IMR-90 (cell line): Measurements from ENCODE around the gene ARMH4. TPM values are rescaled to one million over a fixed set of nuclear protein-coding genes. Genes with fewer than 3 reads are reported as not detected.
A peak's percentile ranks its signal among the peaks of the same experiment; 100 is the strongest.

Experiments used
- ATAC-seq: fragments of 200-7000 bp; cut with Tn5 transposase; 2 replicates; pipeline ENCODE4 v1.9.1; 2020; ENCODE audit warnings: low read depth, mild to moderate bottlenecking, moderate library complexity
- BruUV-seq: library from RNA; stranded (reverse); fragments of 400-500 nt; replicated peaks from 2 replicates; lab custom pipeline; 2021; lab: Mats Ljungman, UMichigan
- CTCF ChIA-PET: fragments of 300-600 bp; formaldehyde crosslinking; extraction: SDS; loops from one replicate; lab custom pipeline; 2021; ENCODE audit warnings: antibody characterized with exemption; lab: Yijun Ruan, JAX
- POLR2A ChIA-PET: fragments of 300-600 bp; sonication (Branson Sonifier 250); formaldehyde crosslinking; loops from one replicate; lab custom pipeline; 2022; ENCODE audit warnings: antibody characterized with exemption; ENCODE audit not compliant: unreplicated experiment; lab: Charles Lee
- DNase-seq: peaks from one replicate; pipeline ENCODE4 v3.0.0; 2013
- H2AFZ ChIP-seq: replicated peaks from 2 replicates; pipeline ENCODE3; 2013; ENCODE audit warnings: low read length, mild to moderate bottlenecking; ENCODE audit not compliant: poor library complexity
- H2AK5ac ChIP-seq: 2 replicates; pipeline ENCODE4 v1.6.1; 2013; ENCODE audit warnings: low read depth, low read length, inconsistent platforms
- H2AK9ac ChIP-seq: replicated peaks from 2 replicates; pipeline ENCODE3; 2013; ENCODE audit warnings: mild to moderate bottlenecking, low read depth, low read length, moderate library complexity; ENCODE audit not compliant: poor library complexity
- H2BK120ac ChIP-seq: 2 replicates; pipeline ENCODE4 v1.6.1; 2013; ENCODE audit warnings: low read depth, low read length, inconsistent platforms
- H2BK15ac ChIP-seq: 3 replicates; pipeline ENCODE4 v1.6.1; 2013; ENCODE audit warnings: low read depth, low read length, inconsistent platforms
- H2BK20ac ChIP-seq: 2 replicates; pipeline ENCODE4 v1.6.1; 2013; ENCODE audit warnings: low read depth, mild to moderate bottlenecking, inconsistent platforms, low read length, moderate library complexity
- H2BK5ac ChIP-seq: 2 replicates; pipeline ENCODE4 v1.6.1; 2013; ENCODE audit warnings: mild to moderate bottlenecking, low read depth, low read length, inconsistent platforms; ENCODE audit not compliant: poor library complexity, severe bottlenecking
- H3K14ac ChIP-seq: replicated peaks from 2 replicates; pipeline ENCODE4 v1.6.1; 2013; ENCODE audit warnings: low read depth, low read length, inconsistent platforms
- H3K18ac ChIP-seq: 2 replicates; pipeline ENCODE4 v1.6.1; 2013; ENCODE audit warnings: low read depth, low read length, control low read depth
- H3K23ac ChIP-seq: 2 replicates; pipeline ENCODE4 v1.6.1; 2013; ENCODE audit warnings: low read depth, low read length, inconsistent platforms
- H3K27ac ChIP-seq: 2 replicates; pipeline ENCODE4 v1.5.1; 2013; ENCODE audit warnings: mild to moderate bottlenecking, control low read depth, low read length; ENCODE audit not compliant: insufficient read depth
- H3K27me3 ChIP-seq: 2 replicates; pipeline ENCODE4 v1.6.1; 2013; ENCODE audit warnings: low read length; ENCODE audit not compliant: control insufficient read depth, insufficient read depth
- H3K36me3 ChIP-seq: 2 replicates; pipeline ENCODE4 v1.6.1; 2013; ENCODE audit warnings: low read length, mixed read lengths; ENCODE audit not compliant: control insufficient read depth, insufficient read depth
- H3K4ac ChIP-seq: 2 replicates; pipeline ENCODE4 v1.6.1; 2013; ENCODE audit warnings: low read depth, low read length, inconsistent platforms
- H3K4me1 ChIP-seq: 2 replicates; pipeline ENCODE4 v1.6.1; 2013; ENCODE audit warnings: low read length, mixed read lengths; ENCODE audit not compliant: control insufficient read depth, insufficient read depth
- H3K4me2 ChIP-seq: 2 replicates; pipeline ENCODE4 v1.6.1; 2013; ENCODE audit warnings: low read depth, mild to moderate bottlenecking, control low read depth, low read length, moderate library complexity
- H3K4me3 ChIP-seq: 2 replicates; pipeline ENCODE4 v1.5.1; 2013; ENCODE audit warnings: low read depth, mild to moderate bottlenecking, control low read depth, low read length, moderate library complexity; ENCODE audit not compliant: insufficient read depth
- H3K56ac ChIP-seq: 2 replicates; pipeline ENCODE4 v1.6.1; 2013; ENCODE audit warnings: low read length, inconsistent platforms; ENCODE audit not compliant: insufficient read depth; ENCODE audit errors: extremely low read depth
- H3K79me1 ChIP-seq, 2 experiments: 2 replicates each; pipeline ENCODE4 v1.6.1; 2013; ENCODE audit warnings: low read length in 2 of 2, inconsistent platforms in 1 of 2, low read depth in 1 of 2
- H3K9ac ChIP-seq: 2 replicates; pipeline ENCODE4 v1.6.1; 2013; ENCODE audit warnings: low read depth, low read length, control low read depth
- H3K9me1 ChIP-seq: 2 replicates; pipeline ENCODE4 v1.6.1; 2013; ENCODE audit warnings: low read length, inconsistent platforms; ENCODE audit not compliant: insufficient read depth
- H3K9me3 ChIP-seq: 2 replicates; pipeline ENCODE4 v1.6.1; 2013; ENCODE audit warnings: low read length; ENCODE audit not compliant: control insufficient read depth, insufficient read depth
- H4K20me1 ChIP-seq: 2 replicates; pipeline ENCODE4 v1.6.1; 2013; ENCODE audit warnings: low read length, inconsistent platforms; ENCODE audit not compliant: insufficient read depth
- H4K5ac ChIP-seq: 2 replicates; pipeline ENCODE4 v1.6.1; 2013; ENCODE audit warnings: mild to moderate bottlenecking, low read depth, low read length, control low read depth
- H4K8ac ChIP-seq, 2 experiments: 2 replicates each; pipeline ENCODE4 v1.6.1; 2013; ENCODE audit warnings: low read depth in 2 of 2, low read length in 2 of 2, control low read depth in 1 of 2, inconsistent platforms in 1 of 2
- H4K91ac ChIP-seq: 2 replicates; pipeline ENCODE4 v1.6.1; 2013; ENCODE audit warnings: low read depth, low read length, inconsistent platforms; ENCODE audit not compliant: insufficient read depth
- CEBPB ChIP-seq: IDR thresholded peaks from 2 replicates; pipeline ENCODE4 v1.6.1; 2012; ENCODE audit warnings: low read depth, low read length, improper control_type of control experiment
- RCOR1 ChIP-seq: IDR thresholded peaks from 2 replicates; pipeline ENCODE4 v1.6.1; 2012; ENCODE audit warnings: mild to moderate bottlenecking, low read length, improper control_type of control experiment; ENCODE audit not compliant: insufficient replicate concordance
- WGBS, 2 experiments: methylation state at CpG; one replicate each; pipeline versions ENCODE4 v1.1.5 to v1.1.7; 2013; ENCODE audit warnings: missing lambda C conversion rate in 2 of 2; ENCODE audit not compliant: insufficient read length in 1 of 2; ENCODE audit errors: extremely low coverage in 2 of 2; 5-methylcytosine and 5-hydroxymethylcytosine counted together
- dilution Hi-C: fragments of 300-500 bp; cut with HindIII; formaldehyde crosslinking; loops from one replicate; pipeline ENCODE4 v1.14.3; 2018; ENCODE audit warnings: low sequenced_read_pairs; ENCODE audit not compliant: unreplicated experiment
- in situ Hi-C: fragments of 300-500 bp; cut with MboI; formaldehyde crosslinking; loops from 3 replicates; pipeline ENCODE4 v1.14.3; 2019; ENCODE audit warnings: low sequenced_read_pairs, inconsistent platforms, mixed read lengths
- intact Hi-C: fragments of 100-400 bp; cut with micrococcal nuclease; formaldehyde crosslinking; loops from 2 replicates; pipeline ENCODE4 v1.10.0; 2022
- polyA plus RNA-seq, 3 experiments: library from polyadenylated mRNA; depleted of rRNA; stranded (reverse); fragments of >200 nt; gene quantifications; 2 replicates each; pipeline ENCODE4 v1.2.3, GENCODE V29; 2012; ENCODE audit warnings: low replicate concordance in 1 of 3
- total RNA-seq: library from RNA; depleted of rRNA; stranded (reverse); fragments of >200 nt; gene quantifications from 2 replicates; pipeline ENCODE4 v1.2.3, GENCODE V29; 2012

ARMH4 gene
- total and polyA plus RNA-seq, 2 of the 4 experiments (the other 2 are of a cell fraction) = 4.6 to 5.6 TPM

GRCh38 chr14:58133739-58134138 is 18.3 kb downstream of the ARMH4 start:
- H3K27me3 ChIP-seq = no peaks in the 10 kb centered on the region
- no peak overlapping the region for H2BK20ac ChIP-seq
- no peak overlapping the region for H3K4ac ChIP-seq
- H3K9ac ChIP-seq = no peak overlapping the region
- H3K4me1 ChIP-seq = peaks cover 4% of the 10 kb centered on the region; the same call in 1 of the 2 replicates
- H2AFZ ChIP-seq = no peak overlapping the region
- H3K9me3 ChIP-seq = no peaks in the 10 kb centered on the region
- H3K4me3 ChIP-seq = no peak overlapping the region
- WGBS, 2 experiments = no CpG with 5 or more reads among the region's 1 CpG
- DNase-seq (peak; percentile 85), ATAC-seq (peak; percentile 86)
- H3K4me2 ChIP-seq = no peak overlapping the region
- H3K27ac ChIP-seq = no peak overlapping the region
- no peak overlapping the region for H4K8ac ChIP-seq
- H3K36me3 ChIP-seq = no peaks in the 10 kb centered on the region
- intact Hi-C loops = no loop called here
- H3K9me1 ChIP-seq = 0 out of 2 replicates have a peak, but pooled peaks cover 2% of the 10 kb centered on the region
- ChIA-PET POLR2A (interaction anchor here (0.5 kb wide), 1 partner anchor 788 kb away, joined by 4 read pairs; no protein-coding TSS in a partner anchor), CTCF (interaction anchor here (0.6 to 2.1 kb wide), 7 partner anchors 9 to 1050 kb away, joined by 3 to 6 read pairs (median 3); no protein-coding TSS in a partner anchor)
- no peak overlapping the region for H4K5ac ChIP-seq
- H2AK5ac ChIP-seq = no peak overlapping the region
- no peak overlapping the region for H3K23ac ChIP-seq
- H2BK120ac ChIP-seq = no peak overlapping the region
- no peaks in the 10 kb centered on the region for H3K79me1 ChIP-seq
- no peak overlapping the region for H3K14ac ChIP-seq
- H3K56ac ChIP-seq = no peak overlapping the region
- dilution Hi-C loops = no loop called here
- in situ Hi-C loops = no loop called here
- H3K18ac ChIP-seq = no peak overlapping the region
- BruUV-seq = no TSS peak
- no peak overlapping the region for H4K91ac ChIP-seq
- TF ChIP-seq RCOR1 (no peak), CEBPB (peak; percentile 37; the same call in 1 of the 2 replicates)
- H2BK5ac ChIP-seq = no peak overlapping the region
- H4K20me1 ChIP-seq = no peaks in the 10 kb centered on the region
- H2AK9ac ChIP-seq = no peak overlapping the region
- no peak overlapping the region for H2BK15ac ChIP-seq
